Nucleus accumbens (tissue), 56 donors: ENCODE measurements around the gene UBTF.

ENCODE experiments used
- DNase-seq, 56 donors: peaks; one replicate each; lab custom pipeline; 2025; lab: John Stamatoyannopoulos, UW

UBTF gene

DNA sequence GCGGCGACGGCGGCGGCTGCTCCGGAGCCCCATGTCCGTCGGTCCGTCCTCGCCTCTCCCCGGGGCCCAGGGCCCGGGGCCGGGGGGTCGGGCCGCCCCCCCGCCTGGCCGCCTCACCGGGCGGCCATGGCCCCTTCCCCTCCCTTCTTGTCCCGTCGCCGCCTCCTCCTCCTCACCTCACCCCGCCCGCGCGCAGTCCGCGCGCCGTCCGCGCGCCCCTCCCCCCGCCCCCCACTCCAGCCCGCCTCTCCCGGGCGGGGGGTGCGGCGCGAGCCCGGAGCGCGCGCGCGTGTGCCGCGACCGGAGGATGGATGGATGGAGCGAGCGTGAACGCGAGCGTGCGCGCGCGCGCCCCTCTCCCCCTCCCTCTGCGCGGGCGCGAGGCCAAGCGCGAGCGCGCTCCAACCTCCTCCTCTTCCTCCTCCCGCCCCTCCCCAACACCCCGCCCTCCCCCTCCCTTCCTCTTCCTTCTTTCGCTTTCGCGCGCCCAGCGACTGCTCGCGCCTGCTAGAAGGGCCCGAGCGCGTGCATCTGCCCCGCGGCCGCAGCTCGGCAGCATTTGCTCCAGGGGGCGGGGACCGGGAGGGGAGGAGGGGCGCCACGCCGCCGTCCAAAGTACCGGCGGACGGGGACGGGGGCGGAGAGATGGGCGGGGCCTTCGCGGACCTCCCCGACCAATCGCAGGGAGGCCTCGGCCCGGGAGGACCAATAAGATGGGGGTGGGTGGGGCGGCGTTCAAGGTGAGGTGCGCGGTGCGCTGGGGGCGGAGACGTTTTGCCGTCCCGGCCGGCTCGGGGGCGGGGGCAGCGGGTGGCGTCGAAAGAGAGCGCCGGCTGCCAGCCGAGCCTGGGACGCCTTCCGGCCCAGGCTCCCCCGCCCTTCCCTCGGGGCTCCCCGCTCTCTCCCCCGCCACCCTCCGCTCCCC lies 19.7 kb downstream of the UBTF start, which contains the start of gene ATXN7L3:
Gene ATXN7L3, minus strand, starts transcription at position 332 of the 925 bp plus-strand sequence. CDS start 1,814 bp downstream, outside the sequence.
- DNase-seq: peak; percentile 41 to 98 (median 94)

- peak in 33 of 56 donors; percentile 16 to 67 (median 45) for DNase-seq
Observed at GRCh38 chr17:44198721-44199552, 20.5 kb downstream of the UBTF start.

DNA sequence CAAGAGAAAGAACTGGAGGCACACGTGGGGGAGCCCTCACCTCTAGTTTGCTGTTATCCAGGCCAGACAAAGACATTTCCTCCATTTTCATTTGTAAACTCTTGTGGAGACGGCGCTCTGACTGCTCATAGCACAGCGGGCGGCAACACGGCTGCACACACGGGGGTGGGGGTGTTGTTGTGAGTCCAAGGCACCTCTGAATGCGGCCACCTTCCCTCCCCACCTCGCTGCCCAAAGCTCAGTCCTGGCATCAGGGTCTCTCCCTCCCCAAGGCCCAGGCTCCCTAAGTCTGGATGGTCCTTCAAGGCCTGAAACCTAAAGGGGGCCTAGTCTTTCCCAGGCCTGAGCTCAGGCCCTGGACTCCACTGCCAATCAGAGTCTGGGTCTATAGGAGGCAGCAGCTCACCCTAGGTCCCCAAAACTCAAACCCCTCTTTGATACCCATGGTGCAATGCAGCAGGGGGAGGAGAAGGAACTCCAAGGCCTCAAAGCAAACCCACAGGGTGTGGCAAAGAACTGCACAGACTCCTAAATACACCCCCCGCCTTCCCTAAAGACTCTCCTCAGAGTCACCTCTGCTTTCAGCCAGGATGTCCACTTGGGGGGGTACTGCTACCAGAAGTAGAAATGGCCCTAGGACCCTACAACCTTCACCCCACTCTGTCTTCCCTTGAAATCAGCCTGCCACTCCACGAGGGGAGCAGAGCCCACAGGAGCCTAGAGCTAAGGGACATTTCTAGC lies 21.3 kb downstream of the UBTF start:
- peak in 17 of 56 donors; percentile 10 to 53 (median 39) for DNase-seq

GRCh38 chr17:44197107-44197506 lies 22.4 kb downstream of the UBTF start:
- no peak for DNase-seq

DNA sequence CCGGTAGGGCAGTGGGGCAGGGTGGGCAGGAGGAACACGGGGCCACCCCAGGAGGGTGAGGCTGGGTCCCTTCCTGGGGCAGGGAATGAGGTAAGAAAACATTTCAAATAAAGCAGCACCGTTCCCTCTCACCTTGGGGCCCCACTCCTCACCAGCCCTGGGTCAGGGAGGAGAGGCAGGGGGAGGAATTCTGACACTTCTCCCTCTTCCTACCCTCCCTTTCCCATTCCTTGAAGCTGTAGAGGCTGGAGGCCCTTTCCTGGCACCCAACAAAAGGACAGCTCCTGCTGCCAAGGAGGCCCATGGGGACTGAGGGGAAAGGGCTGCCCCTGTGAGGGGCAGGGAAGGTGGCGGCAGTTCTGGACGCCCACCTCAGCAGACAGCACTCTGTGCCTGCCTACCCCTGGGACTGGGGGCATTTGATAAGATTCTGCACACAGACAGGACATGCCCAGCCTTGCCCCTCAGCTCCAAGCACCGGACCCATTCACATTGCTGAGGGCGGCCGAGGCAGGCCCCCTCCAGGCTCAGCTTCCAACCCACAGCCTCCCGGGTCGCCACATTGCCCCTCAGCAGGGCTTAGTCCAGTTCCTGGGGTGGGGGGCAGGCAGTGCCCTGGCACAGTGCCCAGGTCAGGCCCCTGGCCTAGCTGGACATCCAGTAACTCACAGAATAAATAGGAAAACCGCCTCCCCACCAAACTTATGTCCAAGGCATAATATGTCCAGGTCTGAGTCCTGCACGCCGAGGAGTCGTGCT lies 26.0 kb downstream of the UBTF start:
- DNase-seq: no peak

- DNase-seq: no peak
Observed at GRCh38 chr17:44192750-44193149, 26.7 kb downstream of the UBTF start.

DNA sequence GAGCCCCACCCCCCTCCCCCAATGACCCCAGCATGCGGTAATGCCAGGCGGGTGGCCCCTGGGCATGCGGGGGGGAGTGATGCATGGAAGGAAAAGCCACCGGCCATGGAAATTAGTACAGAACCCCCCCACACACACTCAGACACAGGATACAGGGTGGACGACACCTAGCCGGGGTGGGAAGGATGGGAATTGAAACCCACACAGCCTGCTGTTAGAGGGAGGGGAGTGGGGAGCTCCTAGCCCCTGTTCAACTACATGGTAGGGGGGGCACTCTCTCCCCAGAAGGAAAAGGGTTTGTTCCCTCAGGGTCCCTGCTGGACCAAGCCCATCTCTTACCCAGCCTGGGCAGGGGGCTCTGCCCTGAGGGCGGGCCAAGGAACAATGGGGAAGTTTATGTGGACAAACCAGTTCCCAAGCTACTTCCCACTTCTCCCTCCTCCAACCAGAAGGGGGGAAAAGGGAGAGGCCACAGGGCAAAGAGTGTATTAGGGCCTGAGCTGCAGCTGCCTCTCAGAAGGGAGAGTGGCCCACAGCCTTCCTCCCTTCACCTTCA lies 27.5 kb downstream of the UBTF start:
- DNase-seq: no peak

DNA sequence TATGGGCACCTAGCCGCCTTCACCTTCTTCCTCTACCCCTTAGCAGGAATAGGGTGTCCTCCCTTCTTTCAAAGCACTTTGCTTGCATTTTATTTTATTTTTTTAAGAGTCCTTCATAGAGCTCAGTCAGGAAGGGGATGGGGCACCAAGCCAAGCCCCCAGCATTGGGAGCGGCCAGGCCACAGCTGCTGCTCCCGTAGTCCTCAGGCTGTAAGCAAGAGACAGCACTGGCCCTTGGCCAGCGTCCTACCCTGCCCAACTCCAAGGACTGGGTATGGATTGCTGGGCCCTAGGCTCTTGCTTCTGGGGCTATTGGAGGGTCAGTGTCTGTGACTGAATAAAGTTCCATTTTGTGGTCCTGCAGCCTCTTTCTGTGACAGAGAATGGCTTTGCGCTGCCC lies 28.1 kb downstream of the UBTF start:
- no peak for DNase-seq

DNA sequence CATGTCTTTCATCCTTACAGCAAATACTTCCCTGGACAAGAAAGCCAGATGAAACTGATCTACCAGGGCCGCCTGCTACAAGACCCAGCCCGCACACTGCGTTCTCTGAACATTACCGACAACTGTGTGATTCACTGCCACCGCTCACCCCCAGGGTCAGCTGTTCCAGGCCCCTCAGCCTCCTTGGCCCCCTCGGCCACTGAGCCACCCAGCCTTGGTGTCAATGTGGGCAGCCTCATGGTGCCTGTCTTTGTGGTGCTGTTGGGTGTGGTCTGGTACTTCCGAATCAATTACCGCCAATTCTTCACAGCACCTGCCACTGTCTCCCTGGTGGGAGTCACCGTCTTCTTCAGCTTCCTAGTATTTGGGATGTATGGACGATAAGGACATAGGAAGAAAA lies 29.0 kb downstream of the UBTF start:
- no peak for DNase-seq

DNA sequence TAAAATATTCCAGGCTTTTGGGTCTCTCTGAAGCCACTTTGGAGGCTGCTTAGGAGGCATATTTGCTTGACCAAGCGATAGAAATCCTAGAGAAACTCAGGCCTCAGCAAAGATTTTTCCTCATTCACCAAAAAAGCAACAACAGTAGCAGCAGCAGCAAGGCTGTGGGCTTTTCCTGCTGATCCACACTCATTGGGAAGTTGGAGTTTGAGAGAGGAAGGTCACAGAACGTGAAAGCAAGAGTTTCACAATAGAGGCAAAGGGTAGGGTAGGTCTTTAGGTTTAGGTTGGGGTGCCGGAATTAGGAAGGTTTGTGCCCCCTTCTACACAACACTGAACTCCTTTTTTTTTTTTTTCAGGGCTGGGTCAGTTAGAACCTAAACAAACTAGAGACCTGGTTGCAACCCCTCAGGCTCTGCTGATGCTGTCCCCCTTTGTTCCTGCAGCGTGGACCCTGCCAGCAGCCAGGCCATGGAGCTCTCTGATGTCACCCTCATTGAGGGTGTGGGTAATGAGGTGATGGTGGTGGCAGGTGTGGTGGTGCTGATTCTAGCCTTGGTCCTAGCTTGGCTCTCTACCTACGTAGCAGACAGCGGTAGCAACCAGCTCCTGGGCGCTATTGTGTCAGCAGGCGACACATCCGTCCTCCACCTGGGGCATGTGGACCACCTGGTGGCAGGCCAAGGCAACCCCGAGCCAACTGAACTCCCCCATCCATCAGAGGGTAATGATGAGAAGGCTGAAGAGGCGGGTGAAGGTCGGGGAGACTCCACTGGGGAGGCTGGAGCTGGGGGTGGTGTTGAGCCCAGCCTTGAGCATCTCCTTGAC lies 30.7 kb downstream of the UBTF start:
- no peak for DNase-seq

DNA sequence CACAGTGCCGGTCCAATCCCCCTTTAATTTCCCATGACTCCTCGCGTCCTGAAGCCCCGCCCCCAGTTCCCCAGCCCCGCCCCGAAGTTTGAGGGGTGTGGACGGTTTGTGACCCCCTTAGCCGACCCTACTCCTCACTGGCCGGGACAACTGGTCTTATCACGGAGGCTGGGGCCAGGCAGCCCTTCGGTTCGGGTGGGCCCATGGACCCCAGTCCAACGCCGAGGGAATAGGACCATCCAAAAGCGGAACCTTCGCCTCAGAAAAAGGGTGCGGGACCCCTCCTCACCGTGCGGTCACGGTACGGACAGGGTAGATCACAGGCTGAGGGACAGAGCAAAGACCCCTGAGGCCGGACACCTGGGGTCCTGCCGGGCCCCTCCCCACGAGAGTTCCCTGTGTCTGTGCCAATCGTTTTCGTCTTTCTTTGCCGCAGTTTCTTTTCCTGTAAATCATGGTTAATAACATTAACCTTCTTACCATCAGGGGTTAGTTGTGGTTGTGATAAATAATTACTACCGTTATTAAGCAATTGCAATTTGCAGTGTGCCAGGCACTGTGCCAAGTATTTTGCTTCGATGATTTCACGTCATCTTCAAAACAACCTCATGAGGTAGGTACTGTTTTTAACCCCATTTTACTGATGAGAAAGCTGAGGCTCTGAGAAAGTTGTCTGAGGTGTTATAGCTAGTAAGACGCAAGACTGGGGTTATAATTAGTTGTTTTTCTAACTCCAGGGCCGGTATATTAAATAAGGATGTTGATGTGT lies 32.2 kb downstream of the UBTF start:
- peak in 4 of 56 donors; percentile 84 to 86 (median 84) for DNase-seq

GRCh38 chr17:44186307-44187130 lies 33.0 kb downstream of the UBTF start, which contains the start of gene TMUB2:
TSS of gene TMUB2 (plus strand) at chr17:44186972. CDS start at chr17:44187709, 737 bp downstream.
- peak; percentile 87 to 100 (median 99) for DNase-seq

GRCh38 chr17:44184212-44184810 lies 35.2 kb downstream of the UBTF start:
- DNase-seq: no peak

DNA sequence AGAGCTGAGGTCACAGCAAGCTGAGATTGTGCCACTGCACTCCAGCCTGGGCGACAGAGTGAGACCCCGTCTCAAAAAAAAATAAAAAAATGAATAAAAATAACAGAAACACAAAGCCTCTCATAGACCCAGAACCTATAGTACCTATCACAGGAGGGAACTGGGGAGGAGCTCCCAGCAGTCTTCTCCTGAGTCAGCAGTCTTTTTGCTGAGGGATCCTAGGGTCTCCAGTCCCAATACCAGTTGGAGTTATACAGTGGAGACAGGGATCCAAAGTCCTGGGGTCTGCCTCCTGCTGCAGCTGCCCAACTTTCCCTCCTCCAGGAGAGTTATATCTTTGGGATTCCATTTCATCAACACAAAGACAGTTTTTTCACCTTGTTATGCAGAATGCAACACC lies 36.5 kb downstream of the UBTF start:
- no peak for DNase-seq

DNA sequence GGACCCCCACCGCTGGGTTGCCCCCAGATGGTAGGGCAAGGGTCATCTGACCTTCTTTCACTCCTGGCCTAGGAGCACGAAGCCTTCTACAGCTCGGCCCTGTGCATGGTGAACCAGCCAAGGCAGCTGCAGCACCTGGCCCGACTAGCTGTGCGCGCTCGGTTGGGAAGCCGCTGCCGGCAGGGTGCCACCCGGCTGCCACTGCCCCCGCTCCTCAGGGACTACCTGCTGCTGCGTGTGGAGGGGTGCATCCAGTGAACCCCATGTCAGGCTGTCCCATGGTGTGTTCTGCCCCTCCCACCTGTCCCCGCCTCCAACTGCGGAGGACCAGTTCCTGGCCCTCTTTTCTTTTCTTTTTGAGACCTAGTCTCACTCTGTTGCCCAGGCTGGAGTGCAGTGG lies 41.3 kb downstream of the UBTF start:
- DNase-seq: no peak

GRCh38 chr17:44177640-44178039 lies 41.8 kb downstream of the UBTF start:
- no peak for DNase-seq
